Transverse colon (tissue), 3 donors: Measurements from ENCODE around the gene IRAG1.

Experiments used
- POLR2A ChIP-seq: fragments of 450-650 bp; IDR thresholded peaks from one replicate; pipeline ENCODE4 v1.6.1; 2016; ENCODE audit warnings: antibody characterized with exemption, mild to moderate bottlenecking, moderate library complexity
- TF ChIP-seq, protein P1 (sequence below), 5 experiments: fragments of 200-600 bp in 3 of 5; fragments of 450-650 bp in 2 of 5; sonication (generic) in 3 of 5; IDR thresholded peaks; 1 replicate in 2 of 5; 2 replicates in 3 of 5; pipeline ENCODE4 v1.5.1; 2016 to 2017; ENCODE audit warnings: antibody characterized with exemption in 5 of 5, inconsistent platforms in 3 of 5, mild to moderate bottlenecking in 2 of 5, moderate library complexity in 1 of 5

GRCh38 chr11:10725114-10725906, 31.8 kb upstream of the IRAG1 start:
- TF ChIP-seq, protein P1, sequence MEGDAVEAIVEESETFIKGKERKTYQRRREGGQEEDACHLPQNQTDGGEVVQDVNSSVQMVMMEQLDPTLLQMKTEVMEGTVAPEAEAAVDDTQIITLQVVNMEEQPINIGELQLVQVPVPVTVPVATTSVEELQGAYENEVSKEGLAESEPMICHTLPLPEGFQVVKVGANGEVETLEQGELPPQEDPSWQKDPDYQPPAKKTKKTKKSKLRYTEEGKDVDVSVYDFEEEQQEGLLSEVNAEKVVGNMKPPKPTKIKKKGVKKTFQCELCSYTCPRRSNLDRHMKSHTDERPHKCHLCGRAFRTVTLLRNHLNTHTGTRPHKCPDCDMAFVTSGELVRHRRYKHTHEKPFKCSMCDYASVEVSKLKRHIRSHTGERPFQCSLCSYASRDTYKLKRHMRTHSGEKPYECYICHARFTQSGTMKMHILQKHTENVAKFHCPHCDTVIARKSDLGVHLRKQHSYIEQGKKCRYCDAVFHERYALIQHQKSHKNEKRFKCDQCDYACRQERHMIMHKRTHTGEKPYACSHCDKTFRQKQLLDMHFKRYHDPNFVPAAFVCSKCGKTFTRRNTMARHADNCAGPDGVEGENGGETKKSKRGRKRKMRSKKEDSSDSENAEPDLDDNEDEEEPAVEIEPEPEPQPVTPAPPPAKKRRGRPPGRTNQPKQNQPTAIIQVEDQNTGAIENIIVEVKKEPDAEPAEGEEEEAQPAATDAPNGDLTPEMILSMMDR (IDR thresholded peaks at IDR 0.05) = no peak
- no peak for TF ChIP-seq POLR2A
